Peyer's patch (tissue), 4 donors: ENCODE data around the gene ZNFX1.

Source experiments
- POLR2A ChIP-seq, 2 donors: fragments of 450-650 bp; IDR thresholded peaks; one replicate each; pipeline ENCODE4 v1.5.1; 2017; ENCODE audit warnings: antibody characterized with exemption in 2 of 2, mild to moderate bottlenecking in 2 of 2, moderate library complexity in 2 of 2
- TF ChIP-seq, protein P1 (sequence below), 6 experiments: fragments of 450-650 bp in 4 of 6; fragments of 200-600 bp in 2 of 6; sonication (generic) in 1 of 6; IDR thresholded peaks; one replicate each; pipeline ENCODE4 v1.5.1; 2017 to 2019; ENCODE audit warnings: antibody characterized with exemption in 6 of 6, mild to moderate bottlenecking in 3 of 6, moderate library complexity in 1 of 6

GRCh38 chr20:49247169-49247723 is 30.6 kb downstream of the ZNFX1 start:
- TF ChIP-seq, protein P1, sequence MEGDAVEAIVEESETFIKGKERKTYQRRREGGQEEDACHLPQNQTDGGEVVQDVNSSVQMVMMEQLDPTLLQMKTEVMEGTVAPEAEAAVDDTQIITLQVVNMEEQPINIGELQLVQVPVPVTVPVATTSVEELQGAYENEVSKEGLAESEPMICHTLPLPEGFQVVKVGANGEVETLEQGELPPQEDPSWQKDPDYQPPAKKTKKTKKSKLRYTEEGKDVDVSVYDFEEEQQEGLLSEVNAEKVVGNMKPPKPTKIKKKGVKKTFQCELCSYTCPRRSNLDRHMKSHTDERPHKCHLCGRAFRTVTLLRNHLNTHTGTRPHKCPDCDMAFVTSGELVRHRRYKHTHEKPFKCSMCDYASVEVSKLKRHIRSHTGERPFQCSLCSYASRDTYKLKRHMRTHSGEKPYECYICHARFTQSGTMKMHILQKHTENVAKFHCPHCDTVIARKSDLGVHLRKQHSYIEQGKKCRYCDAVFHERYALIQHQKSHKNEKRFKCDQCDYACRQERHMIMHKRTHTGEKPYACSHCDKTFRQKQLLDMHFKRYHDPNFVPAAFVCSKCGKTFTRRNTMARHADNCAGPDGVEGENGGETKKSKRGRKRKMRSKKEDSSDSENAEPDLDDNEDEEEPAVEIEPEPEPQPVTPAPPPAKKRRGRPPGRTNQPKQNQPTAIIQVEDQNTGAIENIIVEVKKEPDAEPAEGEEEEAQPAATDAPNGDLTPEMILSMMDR (IDR thresholded peaks at IDR 0.05): no peak
- TF ChIP-seq POLR2A (IDR thresholded peaks at IDR 0.05): no peak
